AML-193 (cell line): ENCODE results near the gene LYZ.

Experiments
- DNase-seq, 2 experiments: peaks; one replicate each; lab custom pipeline; 2025; lab: John Stamatoyannopoulos, UW

The LYZ gene

GRCh38 chr12:69338936-69339335 is 9.2 kb upstream of the LYZ start:
- DNase-seq, result no peak

DNA sequence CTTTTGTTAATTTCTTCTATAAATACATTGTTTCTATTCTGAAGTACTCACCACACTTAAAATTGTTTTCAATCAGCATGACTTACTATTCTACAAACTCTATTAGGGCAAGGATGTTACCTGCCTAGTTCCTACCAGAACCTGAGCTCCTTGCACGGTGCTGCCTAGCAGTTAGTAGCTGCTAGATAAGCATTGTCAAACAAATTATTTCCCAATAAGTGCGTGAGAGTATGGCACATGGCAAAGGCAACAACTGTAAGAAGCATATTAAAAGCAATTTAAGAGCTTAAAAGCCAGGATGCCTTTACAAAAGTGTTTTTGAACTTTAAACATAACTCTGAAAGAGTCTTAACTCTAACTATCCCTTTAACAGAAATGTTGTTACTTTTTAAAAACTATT is 8.2 kb upstream of the LYZ start:
- no peak for DNase-seq

DNA sequence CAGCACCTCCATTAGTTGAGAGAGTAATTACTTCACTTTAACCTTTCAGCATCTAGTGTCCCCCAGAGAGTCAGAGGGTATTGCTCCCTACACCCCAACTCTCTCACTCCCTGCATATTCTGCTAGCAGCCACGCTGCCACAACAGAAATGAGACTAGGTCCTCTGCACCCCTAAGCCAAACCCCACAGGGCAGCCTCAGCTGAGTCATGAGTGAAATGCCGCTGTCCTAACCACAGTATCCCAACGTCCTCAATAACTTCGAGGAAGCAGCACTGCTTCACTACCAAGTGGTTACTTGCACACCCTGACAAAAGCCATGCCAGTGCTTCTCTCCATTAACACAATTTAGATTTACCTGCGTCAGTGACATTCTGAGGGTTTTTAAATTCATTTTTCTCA is 6.9 kb upstream of the LYZ start:
- peak; percentile 79 to 87 for DNase-seq

GRCh38 chr12:69342421-69342820 is 5.8 kb upstream of the LYZ start:
- peak in 1 of 2 experiments; percentile 22 for DNase-seq

DNA sequence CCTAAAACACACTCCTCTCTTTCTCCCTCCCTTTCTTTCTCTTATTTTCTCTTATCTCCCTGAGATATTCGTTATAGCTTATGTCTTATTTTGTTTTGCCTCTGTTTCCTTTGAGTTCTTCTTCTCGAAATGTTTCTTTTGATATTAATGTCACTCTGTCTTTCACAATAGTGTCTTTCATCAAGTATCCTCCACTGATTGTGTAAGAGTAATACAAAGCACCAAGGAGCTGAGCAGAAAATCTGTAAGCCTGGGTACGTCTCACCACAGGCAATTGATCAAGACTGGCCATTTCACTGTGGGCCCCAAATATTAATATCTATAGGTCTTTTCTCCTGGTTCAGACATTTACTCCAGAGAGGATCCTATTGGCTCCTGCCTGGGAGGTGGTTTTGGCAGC is 4.8 kb upstream of the LYZ start:
- DNase-seq, result peak; percentile 67 to 78

GRCh38 chr12:69343885-69344612 is 4.1 kb upstream of the LYZ start:
- DNase-seq, result no peak

- no peak for DNase-seq
These were observed 3.1 kb upstream of the LYZ start for GRCh38 chr12:69345077-69345476.

- no peak for DNase-seq
These were observed 2.4 kb upstream of the LYZ start for GRCh38 chr12:69345742-69346141.

GRCh38 chr12:69350002-69350626 is 1.9 kb downstream of the LYZ start:
- no peak for DNase-seq

DNA sequence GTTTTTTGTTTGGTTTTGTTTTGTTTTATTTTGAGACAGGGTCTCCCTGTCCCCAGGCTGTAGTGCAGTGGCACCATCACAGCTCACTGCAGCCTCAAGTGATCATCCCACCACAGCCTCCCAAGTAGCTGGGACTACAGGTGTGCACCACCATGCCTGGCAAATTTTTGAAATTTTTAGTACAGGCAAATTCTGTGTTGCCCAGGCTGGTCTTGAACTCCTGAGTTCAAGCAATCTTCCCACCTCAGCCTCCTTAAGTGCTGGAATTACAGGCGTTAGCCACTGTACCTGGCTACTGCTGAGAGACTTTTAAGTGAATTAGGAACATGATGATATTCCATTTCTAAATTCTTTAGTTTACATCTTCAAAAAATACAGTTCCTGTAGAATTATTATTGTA is 2.6 kb downstream of the LYZ start:
- DNase-seq, result no peak

GRCh38 chr12:69351462-69352236 is 3.5 kb downstream of the LYZ start:
- DNase-seq, result no peak

- no peak for DNase-seq
These were observed 4.7 kb downstream of the LYZ start for GRCh38 chr12:69352904-69353303.

- no peak for DNase-seq
These were observed 6.0 kb downstream of the LYZ start for GRCh38 chr12:69354172-69354555.

- DNase-seq, result no peak
These were observed 6.5 kb downstream of the LYZ start for GRCh38 chr12:69354556-69355187.

DNA sequence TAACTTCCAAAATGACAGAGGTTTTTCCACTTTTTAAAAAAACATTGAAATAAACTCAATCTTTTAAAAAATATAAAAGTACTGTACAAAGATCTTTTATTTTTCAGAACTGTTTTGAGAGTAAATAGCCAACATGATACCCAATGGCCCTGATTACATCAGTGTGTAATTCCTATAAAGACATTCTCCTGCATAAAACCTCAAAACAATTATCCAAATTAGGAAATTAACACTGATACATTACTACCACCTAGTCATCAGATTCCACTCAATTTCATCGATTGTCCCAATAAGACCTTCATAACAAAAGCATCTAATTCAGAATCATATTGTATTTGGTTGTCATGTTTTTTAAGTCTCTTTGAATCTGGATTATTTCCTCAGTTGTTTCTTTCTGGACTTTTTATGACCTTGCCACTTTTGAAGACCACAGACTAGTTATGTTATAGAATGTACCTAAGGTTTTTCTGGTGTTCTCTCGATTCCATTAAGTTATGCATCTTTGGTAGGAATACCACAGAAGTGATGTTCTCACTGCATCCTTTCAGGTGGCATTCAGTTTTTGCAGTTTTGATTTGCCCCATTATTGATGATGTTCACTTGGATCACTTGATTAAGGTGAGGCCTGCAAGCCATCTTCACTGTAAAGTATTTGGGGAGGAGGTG is 7.3 kb downstream of the LYZ start:
- no peak for DNase-seq

GRCh38 chr12:69359531-69360347 is 11.6 kb downstream of the LYZ start, which contains the start of gene YEATS4:
YEATS4 (plus strand) TSS chr12:69359743; CDS start chr12:69359973, 230 bp downstream.
- peak; percentile 93 to 94 for DNase-seq

GRCh38 chr12:69360348-69360672 is 12.1 kb downstream of the LYZ start:
- no peak for DNase-seq

GRCh38 chr12:69366796-69367195 is 18.6 kb downstream of the LYZ start:
- no peak for DNase-seq

GRCh38 chr12:69368171-69368570 is 20.0 kb downstream of the LYZ start:
- DNase-seq, result no peak

- no peak for DNase-seq
These were observed 34.9 kb downstream of the LYZ start for GRCh38 chr12:69383074-69383473.

- no peak for DNase-seq
These were observed 36.9 kb downstream of the LYZ start for GRCh38 chr12:69385038-69385437.
